ENCODE results near the gene EPN2.

The EPN2 gene

DNA sequence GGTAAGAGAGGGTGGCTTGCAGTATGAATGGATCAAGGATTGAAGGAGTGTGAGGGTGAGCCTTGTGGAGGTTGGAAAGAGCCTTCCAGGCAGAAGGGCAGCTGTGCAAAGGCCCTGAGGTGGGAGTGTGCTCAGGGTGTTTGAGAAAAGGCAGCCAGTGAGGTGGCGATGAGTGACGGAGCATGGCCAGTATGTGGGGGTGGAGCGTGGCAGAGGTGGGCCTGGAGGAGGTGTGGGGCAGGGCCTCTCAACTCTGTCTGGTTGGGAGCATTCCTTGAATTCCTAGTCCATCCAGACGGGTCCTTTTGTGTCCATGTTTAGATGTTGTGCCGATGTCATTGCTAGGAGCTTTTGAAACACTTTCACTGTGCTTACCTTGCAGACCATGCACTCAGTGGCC lies 51.3 kb downstream of the EPN2 start:
- TF ChIP-seq, protein P1, sequence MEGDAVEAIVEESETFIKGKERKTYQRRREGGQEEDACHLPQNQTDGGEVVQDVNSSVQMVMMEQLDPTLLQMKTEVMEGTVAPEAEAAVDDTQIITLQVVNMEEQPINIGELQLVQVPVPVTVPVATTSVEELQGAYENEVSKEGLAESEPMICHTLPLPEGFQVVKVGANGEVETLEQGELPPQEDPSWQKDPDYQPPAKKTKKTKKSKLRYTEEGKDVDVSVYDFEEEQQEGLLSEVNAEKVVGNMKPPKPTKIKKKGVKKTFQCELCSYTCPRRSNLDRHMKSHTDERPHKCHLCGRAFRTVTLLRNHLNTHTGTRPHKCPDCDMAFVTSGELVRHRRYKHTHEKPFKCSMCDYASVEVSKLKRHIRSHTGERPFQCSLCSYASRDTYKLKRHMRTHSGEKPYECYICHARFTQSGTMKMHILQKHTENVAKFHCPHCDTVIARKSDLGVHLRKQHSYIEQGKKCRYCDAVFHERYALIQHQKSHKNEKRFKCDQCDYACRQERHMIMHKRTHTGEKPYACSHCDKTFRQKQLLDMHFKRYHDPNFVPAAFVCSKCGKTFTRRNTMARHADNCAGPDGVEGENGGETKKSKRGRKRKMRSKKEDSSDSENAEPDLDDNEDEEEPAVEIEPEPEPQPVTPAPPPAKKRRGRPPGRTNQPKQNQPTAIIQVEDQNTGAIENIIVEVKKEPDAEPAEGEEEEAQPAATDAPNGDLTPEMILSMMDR (IDR thresholded peaks at IDR 0.05; ENCODE audit: borderline replicate concordance, insufficient read depth, low read depth, low read length), result no peak

DNA sequence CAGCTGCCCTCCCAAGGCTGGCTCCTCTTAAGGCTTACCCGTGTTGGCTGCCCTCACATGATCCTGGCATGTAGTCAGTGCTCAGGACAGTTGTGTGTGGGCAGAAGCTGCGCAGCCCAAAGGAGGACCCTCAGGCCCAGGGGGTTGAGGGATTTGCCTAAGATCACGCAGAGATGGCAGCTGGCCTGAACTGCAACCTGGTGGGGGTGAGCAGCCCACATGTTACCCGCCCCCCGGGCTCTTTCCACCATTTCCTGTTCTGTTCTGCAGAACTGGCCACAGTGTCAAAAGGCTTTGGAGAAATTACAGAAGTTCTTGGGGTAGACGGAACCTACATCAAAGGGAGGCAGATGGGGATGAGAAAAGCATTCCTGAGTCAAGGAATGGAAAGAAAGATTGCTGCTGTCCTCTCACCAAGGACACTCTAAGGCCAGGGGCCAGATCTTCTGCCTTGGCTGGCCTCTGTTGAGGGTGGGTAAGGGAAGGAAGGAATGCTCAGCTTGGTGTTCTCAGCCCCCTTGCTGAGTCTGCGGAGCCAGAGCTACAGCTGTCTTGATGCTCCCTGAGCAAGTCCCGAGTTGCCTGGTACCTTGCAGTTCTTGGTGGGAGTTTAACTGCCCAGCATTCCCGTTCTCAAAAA lies 53.0 kb downstream of the EPN2 start:
- TF ChIP-seq, protein P1 (IDR thresholded peaks at IDR 0.05; ENCODE audit: borderline replicate concordance, insufficient read depth, low read depth, low read length), result no peak
- H3K4me3 ChIP-seq (ENCODE audit: low read depth, low read length), result no peak overlapping the region

More for the DNA sequence above, 51.3 kb downstream of the EPN2 start:
- H3K4me3 ChIP-seq (ENCODE audit: low read depth, low read length), result no peak overlapping the region

DNA sequence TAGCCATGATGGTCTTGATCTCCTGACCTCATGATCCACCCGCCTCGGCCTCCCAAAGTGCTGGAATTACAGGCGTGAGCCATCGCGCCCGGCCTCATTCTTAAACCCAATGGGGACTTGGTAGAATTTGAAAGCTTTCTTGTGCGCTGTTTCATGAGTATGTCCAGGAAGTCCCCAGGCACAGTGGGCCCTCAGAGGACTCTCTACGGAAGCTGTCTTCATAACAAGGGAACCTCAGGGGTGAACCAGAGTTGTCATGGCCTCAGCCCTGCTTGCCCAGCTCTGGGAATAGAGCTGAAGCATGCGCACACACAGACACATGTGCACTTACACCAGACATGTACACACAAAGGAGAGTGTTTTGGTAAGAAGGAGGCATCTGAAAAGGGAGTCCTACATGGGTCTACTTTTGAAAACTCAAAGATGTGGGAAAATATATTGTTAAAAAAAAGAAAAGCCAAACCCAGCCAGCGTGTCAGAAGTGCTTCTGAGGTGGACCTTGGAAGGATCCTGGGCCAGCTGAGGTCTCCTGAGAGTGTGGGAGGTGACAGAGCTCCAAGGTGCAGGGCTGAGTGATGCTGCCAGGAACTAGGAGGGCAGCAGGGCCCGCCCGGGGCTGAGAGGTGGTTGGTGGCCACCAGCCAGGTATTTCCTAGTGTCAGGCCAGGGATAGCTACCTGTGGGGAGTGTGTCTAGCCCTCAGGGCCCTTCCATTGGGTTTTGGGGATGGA lies 54.6 kb downstream of the EPN2 start:
- TF ChIP-seq, protein P1 (IDR thresholded peaks at IDR 0.05; ENCODE audit: borderline replicate concordance, insufficient read depth, low read depth, low read length), result no peak

DNA sequence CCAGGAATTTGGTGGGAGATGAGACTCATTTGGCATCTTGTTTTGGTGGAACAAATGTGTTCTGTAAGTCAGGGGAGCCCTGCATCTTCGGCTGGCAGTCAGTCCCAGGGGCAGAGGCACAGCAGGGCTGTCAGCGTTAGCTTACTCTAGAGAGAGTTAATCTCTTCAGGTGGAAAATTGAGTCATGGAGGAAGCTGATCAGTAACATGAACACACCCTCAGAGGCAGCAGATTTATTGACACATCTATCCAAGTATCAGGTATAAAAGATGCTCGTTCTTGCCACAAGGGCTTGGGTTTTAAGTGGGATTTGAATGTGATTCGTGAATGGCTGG lies 55.2 kb downstream of the EPN2 start:
- no peak overlapping the region for H3K4me3 ChIP-seq (ENCODE audit: low read depth, low read length)
- TF ChIP-seq, protein P1 (IDR thresholded peaks at IDR 0.05; ENCODE audit: borderline replicate concordance, insufficient read depth, low read depth, low read length), result no peak

More for the DNA sequence above, 54.6 kb downstream of the EPN2 start:
- H3K4me3 ChIP-seq (ENCODE audit: low read depth, low read length), result no peak overlapping the region

DNA sequence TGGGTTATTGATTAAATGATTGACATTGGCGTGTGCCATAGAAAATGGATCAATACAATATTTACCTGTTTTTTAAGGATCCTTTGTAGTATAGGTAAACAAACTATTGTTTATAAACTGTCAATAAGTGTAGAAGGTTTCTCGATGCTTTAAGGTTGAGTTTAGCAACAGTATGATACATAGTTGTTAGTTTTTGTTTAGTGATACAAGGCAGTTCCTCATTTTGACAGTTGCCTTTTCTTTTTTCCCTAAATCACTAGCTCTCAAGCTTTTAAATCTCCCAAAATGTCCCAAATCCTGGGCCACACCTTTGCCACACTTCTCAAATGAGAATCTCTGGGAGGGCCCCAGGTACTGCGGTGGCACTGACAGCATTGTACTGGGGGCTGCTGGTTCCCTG lies 57.3 kb downstream of the EPN2 start:
- H3K4me3 ChIP-seq (ENCODE audit: low read depth, low read length), result no peak overlapping the region
- TF ChIP-seq, protein P1 (IDR thresholded peaks at IDR 0.05; ENCODE audit: borderline replicate concordance, insufficient read depth, low read depth, low read length), result no peak

DNA sequence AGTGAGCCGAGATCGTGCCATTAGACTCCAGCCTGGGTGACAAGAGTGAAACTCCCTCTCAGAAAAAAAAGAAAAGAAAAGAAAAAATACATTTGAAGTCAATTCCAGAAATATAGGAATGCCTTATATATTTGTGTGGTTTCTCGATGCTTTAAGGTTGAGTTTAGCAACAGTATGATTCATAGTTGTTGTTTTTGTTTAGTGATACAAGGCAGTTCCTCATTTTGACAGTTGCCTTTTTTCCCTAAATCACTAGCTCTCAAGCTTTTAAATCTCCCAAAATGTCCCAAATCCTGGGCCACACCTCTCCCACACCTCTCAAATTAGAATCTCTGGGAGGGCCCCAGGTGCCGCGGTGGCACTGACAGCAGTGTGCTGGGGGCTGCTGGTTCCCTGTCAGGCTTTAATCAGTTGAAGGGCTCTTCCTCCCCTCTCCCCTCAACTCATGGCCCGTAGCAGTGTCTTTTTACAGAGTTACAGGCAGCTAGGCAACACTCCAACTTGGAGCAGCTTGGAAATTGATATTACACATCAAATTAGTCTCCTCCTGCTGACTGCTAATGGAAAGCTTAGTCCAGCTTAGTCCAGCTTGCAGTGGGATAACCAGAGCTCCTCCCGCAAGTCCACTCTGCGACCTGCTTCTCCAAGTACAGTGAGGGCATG lies 58.4 kb downstream of the EPN2 start:
- no peak overlapping the region for H3K4me3 ChIP-seq (ENCODE audit: low read depth, low read length)
- TF ChIP-seq, protein P1 (IDR thresholded peaks at IDR 0.05; ENCODE audit: borderline replicate concordance, insufficient read depth, low read depth, low read length), result no peak
